Right lobe of liver (tissue), 6 donors: ENCODE data around the gene FBXO17. TPM values are rescaled to one million over a fixed set of nuclear protein-coding genes. Genes with fewer than 3 reads are reported as not detected.

ENCODE experiments used
- ATAC-seq, 4 donors: fragments of 200-7000 bp; cut with Tn5 transposase; one replicate each; pipeline ENCODE4 v1.9.1; 2020; ENCODE audit warnings: mild to moderate bottlenecking in 4 of 4, moderate library complexity in 4 of 4
- DNase-seq, 3 donors: peaks; one replicate each; pipeline ENCODE4 v3.0.0-alpha.2; 2020
- H3K27ac ChIP-seq, 3 donors: fragments of 200-600 bp; one replicate each; pipeline ENCODE4 v1.8.0; 2022
- H3K27me3 ChIP-seq, 2 donors: fragments of 200-600 bp; one replicate each; pipeline ENCODE4 v1.8.0; 2022
- H3K36me3 ChIP-seq, 4 donors: fragments of 200-600 bp; sonication (generic) in 1 of 4; one replicate each; pipeline versions ENCODE4 v1.5.1 to v1.8.0; 2017 to 2022; ENCODE audit warnings: control low read depth in 1 of 4
- H3K4me1 ChIP-seq, 4 donors: fragments of 200-600 bp; sonication (generic) in 1 of 4; one replicate each; pipeline versions ENCODE4 v1.5.1 to v1.8.0; 2017 to 2022; ENCODE audit warnings: control low read depth in 1 of 4
- H3K4me3 ChIP-seq, 3 donors: fragments of 200-600 bp; one replicate each; pipeline ENCODE4 v1.8.0; 2022
- H3K9me3 ChIP-seq, 4 donors: fragments of 200-600 bp; sonication (generic) in 1 of 4; one replicate each; pipeline versions ENCODE4 v1.5.1 to v1.8.0; 2017 to 2022; ENCODE audit warnings: control low read depth in 1 of 4
- POLR2A ChIP-seq: fragments of 450-650 bp; IDR thresholded peaks from one replicate; pipeline ENCODE4 v1.6.1; 2017; ENCODE audit warnings: antibody characterized with exemption, mild to moderate bottlenecking
- WGBS: methylation state at CpG from one replicate; pipeline ENCODE4 v1.1.6; 2018; ENCODE audit warnings: low coverage, low lambda C conversion rate; ENCODE audit not compliant: insufficient coverage; ENCODE audit errors: missing lambda C conversion rate; 5-methylcytosine and 5-hydroxymethylcytosine counted together
- intact Hi-C, 2 donors: fragments of 100-400 bp; cut with DNase I; formaldehyde crosslinking; loops; one replicate each; pipeline versions ENCODE4 v1.11.2 to v1.14.1; 2022
- total RNA-seq, 6 experiments: library from RNA; depleted of rRNA in 2 of 6; stranded (reverse); fragments of >200 nt in 2 of 6; fragmentation: NEBNext Ultra II Directional in 3 of 6; extraction: Animal tissue kit (Norgen Biotek cat#: 25700) in 3 of 6; gene quantifications; one replicate each; pipeline versions ENCODE4 v1.1.0 to v1.2.4, GENCODE V29; 2016 to 2023
- TF ChIP-seq, protein P1 (sequence below), 4 donors: fragments of 200-600 bp in 3 of 4; fragments of 450-650 bp in 1 of 4; IDR thresholded peaks; one replicate each; pipeline versions ENCODE4 v1.5.1 to v1.8.0; 2016 to 2022; ENCODE audit warnings: antibody characterized with exemption in 4 of 4, mild to moderate bottlenecking in 2 of 4
- donor health status: DM: no; HTN: yes; CAD: no.
- donor health status: DM: no; HTN: no; CAD: no.
- donor health status: DM: no; HTN: no; CAD: no.
- donor health status: DM: no; HTN: yes; CAD: no.
- donor health status: DM: no; HTN: yes; CAD: no.

Gene FBXO17
- total RNA-seq, 6 experiments from 2014 or later, result 19.9 to 57.9 (median 36.7) TPM

DNA sequence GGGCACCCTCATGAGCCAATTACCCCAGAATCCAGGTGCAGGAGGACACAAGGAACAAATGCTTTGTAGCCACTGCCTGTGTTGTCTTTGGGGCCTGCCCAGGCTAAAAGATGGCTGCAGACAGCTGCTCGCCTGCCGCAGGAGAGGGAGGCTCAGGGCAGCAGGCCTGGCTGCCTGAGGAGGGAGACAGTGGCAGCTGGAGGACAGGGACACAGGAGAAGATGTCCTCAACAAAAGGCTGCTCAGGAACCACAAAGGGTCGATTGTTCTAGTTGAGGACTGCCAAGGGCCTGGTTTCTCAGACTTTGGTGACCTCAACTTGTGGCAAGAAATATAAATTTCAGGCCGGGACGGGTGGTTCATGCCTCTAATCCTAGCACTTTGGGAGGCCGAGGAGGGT lies 83.8 kb downstream of the FBXO17 start:
- Histone ChIP-seq H3K9me3 (no peaks in the 10 kb centered on the region), H3K4me3 (no peak overlapping the region), H3K27ac (no peak overlapping the region), H3K36me3 (peaks cover 0 to 14% (median 3%) of the 10 kb centered on the region in 4 donors), H3K27me3 (no peaks in the 10 kb centered on the region), H3K4me1 (no peaks in the 10 kb centered on the region)
- WGBS, result 100% methylated on average over 3 of the region's 6 CpGs
- DNase-seq (no peak), ATAC-seq (no peak)
- intact Hi-C loops, result no loop called here
- no peak for TF ChIP-seq POLR2A
- TF ChIP-seq, protein P1, sequence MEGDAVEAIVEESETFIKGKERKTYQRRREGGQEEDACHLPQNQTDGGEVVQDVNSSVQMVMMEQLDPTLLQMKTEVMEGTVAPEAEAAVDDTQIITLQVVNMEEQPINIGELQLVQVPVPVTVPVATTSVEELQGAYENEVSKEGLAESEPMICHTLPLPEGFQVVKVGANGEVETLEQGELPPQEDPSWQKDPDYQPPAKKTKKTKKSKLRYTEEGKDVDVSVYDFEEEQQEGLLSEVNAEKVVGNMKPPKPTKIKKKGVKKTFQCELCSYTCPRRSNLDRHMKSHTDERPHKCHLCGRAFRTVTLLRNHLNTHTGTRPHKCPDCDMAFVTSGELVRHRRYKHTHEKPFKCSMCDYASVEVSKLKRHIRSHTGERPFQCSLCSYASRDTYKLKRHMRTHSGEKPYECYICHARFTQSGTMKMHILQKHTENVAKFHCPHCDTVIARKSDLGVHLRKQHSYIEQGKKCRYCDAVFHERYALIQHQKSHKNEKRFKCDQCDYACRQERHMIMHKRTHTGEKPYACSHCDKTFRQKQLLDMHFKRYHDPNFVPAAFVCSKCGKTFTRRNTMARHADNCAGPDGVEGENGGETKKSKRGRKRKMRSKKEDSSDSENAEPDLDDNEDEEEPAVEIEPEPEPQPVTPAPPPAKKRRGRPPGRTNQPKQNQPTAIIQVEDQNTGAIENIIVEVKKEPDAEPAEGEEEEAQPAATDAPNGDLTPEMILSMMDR (IDR thresholded peaks at IDR 0.05), result no peak

Other genes starting within 250 kb of the FBXO17 start
- 10 to 100 TPM in 3 of 6 experiments, 1 to 10 TPM in 3; 2.2 to 45.3 (median 16.3) TPM for gene CAPN12, start 231.3 kb downstream of the FBXO17 start, total RNA-seq
- not detected for gene LGALS7, start 202.2 kb downstream of the FBXO17 start, total RNA-seq
- not detected for gene LGALS7B, start 186.5 kb downstream of the FBXO17 start, total RNA-seq
- gene LGALS4, start 162.8 kb downstream of the FBXO17 start, total RNA-seq, result 100 to 1,000 TPM in 5 of 6 experiments, 10 to 100 TPM in 1; 21.0 to 376 (median 186) TPM
- 100 to 1,000 TPM; 158 to 466 (median 286) TPM for gene ECH1, start 143.9 kb downstream of the FBXO17 start, total RNA-seq
- 100 to 1,000 TPM in 4 of 6 experiments, 10 to 100 TPM in 2; 89.5 to 157 (median 102) TPM for gene HNRNPL, start 125.8 kb downstream of the FBXO17 start, total RNA-seq
- 10 to 100 TPM in 2 of 6 experiments, 1 to 10 TPM in 4; 3.3 to 13.8 (median 5.5) TPM for gene RINL, start 97.5 kb downstream of the FBXO17 start, total RNA-seq
- gene SIRT2, start 76.1 kb downstream of the FBXO17 start, total RNA-seq, result 10 to 100 TPM; 28.6 to 62.0 (median 32.5) TPM
- 10 to 100 TPM; 13.2 to 27.9 (median 16.5) TPM for gene NFKBIB, start 75.8 kb downstream of the FBXO17 start, total RNA-seq
- gene CCER2, start 63.6 kb downstream of the FBXO17 start, total RNA-seq, result under 1 TPM in 4 of 6 experiments, not detected in 2; 0.20 to 0.55 (median 0.37) TPM
- gene SARS2, start 45.0 kb downstream of the FBXO17 start, total RNA-seq, result 10 to 100 TPM; 10.6 to 26.5 (median 18.7) TPM
- gene MRPS12, start 44.8 kb downstream of the FBXO17 start, total RNA-seq, result 10 to 100 TPM; 21.2 to 49.5 (median 24.0) TPM
- 10 to 100 TPM in 1 of 6 experiments, 1 to 10 TPM in 5; 3.7 to 15.5 (median 7.6) TPM for gene FBXO27, start 56.8 kb upstream of the FBXO17 start, total RNA-seq
- gene ACP7, start 108.6 kb upstream of the FBXO17 start, total RNA-seq, result not detected
- gene PAK4, start 150.0 kb upstream of the FBXO17 start, total RNA-seq, result 10 to 100 TPM; 11.4 to 16.6 (median 14.7) TPM
- gene NCCRP1, start 221.2 kb upstream of the FBXO17 start, total RNA-seq, result not detected
- not detected for gene SYCN, start 228.5 kb upstream of the FBXO17 start, total RNA-seq